ENCODE data around the gene SEC61B. TPM values are rescaled to one million over a fixed set of nuclear protein-coding genes. Genes with fewer than 3 reads are reported as not detected.

The SEC61B gene
- total RNA-seq, 4 donors from 2014 or later = 78.8 to 143 (median 117) TPM

GRCh38 chr9:99272836-99273235 is 50.8 kb downstream of the SEC61B start:
- Histone ChIP-seq H3K27ac (no peak overlapping the region), H3K9me3 (no peaks in the 10 kb centered on the region), H3K4me1 (no peaks in the 10 kb centered on the region), H3K27me3 (no peaks in the 10 kb centered on the region), H3K36me3 (no peaks in the 10 kb centered on the region), H3K4me3 (no peak overlapping the region)
- no peak for TF ChIP-seq POLR2A (IDR thresholded peaks at IDR 0.05)
- no peak for TF ChIP-seq CTCF (IDR thresholded peaks at IDR 0.05)
- DNase-seq = no peak
- intact Hi-C loops (cut with DNase I) = no loop called here

- 91% methylated on average over 5 of the region's 5 CpGs for WGBS, 2 donors
- intact Hi-C loops (cut with DNase I) = no loop called here
- TF ChIP-seq POLR2A (IDR thresholded peaks at IDR 0.05) (no peak), CTCF (IDR thresholded peaks at IDR 0.05) (no peak)
- no peak for DNase-seq
- Histone ChIP-seq H3K4me1 (no peaks in the 10 kb centered on the region), H3K27me3 (no peaks in the 10 kb centered on the region), H3K4me3 (no peak overlapping the region), H3K27ac (no peak overlapping the region), H3K9me3 (no peaks in the 10 kb centered on the region), H3K36me3 (no peaks in the 10 kb centered on the region)
Measured at GRCh38 chr9:99274016-99274415, 51.9 kb downstream of the SEC61B start.

GRCh38 chr9:99274495-99274894 is 52.4 kb downstream of the SEC61B start:
- intact Hi-C loops (cut with DNase I) = no loop called here
- WGBS, 2 donors = 50 to 59% methylated on average over 2 of the region's 2 CpGs

More at GRCh38 chr9:99274495-99274894, 52.4 kb downstream of the SEC61B start:
- no peaks in the 10 kb centered on the region for H3K4me1 ChIP-seq
- DNase-seq = no peak
- H3K27ac ChIP-seq = no peak overlapping the region
- no peaks in the 10 kb centered on the region for H3K27me3 ChIP-seq
- H3K4me3 ChIP-seq = no peak overlapping the region
- no peaks in the 10 kb centered on the region for H3K36me3 ChIP-seq
- H3K9me3 ChIP-seq = no peaks in the 10 kb centered on the region
- TF ChIP-seq CTCF (IDR thresholded peaks at IDR 0.05) = no peak
- TF ChIP-seq POLR2A (IDR thresholded peaks at IDR 0.05) = no peak

Small RNAs within 50 kb of the gene (small RNA-seq; reads per million reads assigned to genes)
- gene RN7SL794P = 0 reads per million in 4 donors

Other genes starting within 250 kb of the SEC61B start
- gene TGFBR1, start 117.2 kb upstream of the SEC61B start, total RNA-seq = 10 to 100 TPM; 20.2 to 34.3 (median 25.6) TPM
- gene ALG2, start 340 bp upstream of the SEC61B start, total RNA-seq = 10 to 100 TPM; 19.2 to 28.4 (median 25.1) TPM